IPS-NIHi11 (cell line): ENCODE results near the gene ETNK2.

Experiments used
- DNase-seq: peaks from one replicate; pipeline ENCODE4 v3.0.0; 2012; ENCODE audit warnings: mixed read lengths, low spot score

The ETNK2 gene

DNA sequence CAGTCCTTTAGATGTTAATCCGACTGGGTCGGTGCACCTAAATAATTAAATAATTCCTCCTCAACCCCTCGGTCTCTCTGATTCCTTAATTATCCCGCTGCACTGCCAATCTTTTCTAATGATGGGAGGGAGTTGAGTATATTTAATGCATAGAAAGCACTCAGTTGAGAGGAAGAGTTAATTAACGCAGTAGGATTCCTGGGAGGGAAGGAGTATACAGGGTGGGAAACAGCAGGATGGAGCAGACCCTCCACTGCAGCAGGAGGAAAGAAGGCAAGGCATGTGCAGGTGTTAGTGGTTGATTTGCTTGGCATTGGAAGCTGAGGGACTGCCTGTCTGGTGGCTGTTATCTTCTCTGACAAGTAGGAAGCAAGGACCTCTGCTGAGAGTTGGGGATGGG lies 24.2 kb upstream of the ETNK2 start:
- no peak for DNase-seq

DNA sequence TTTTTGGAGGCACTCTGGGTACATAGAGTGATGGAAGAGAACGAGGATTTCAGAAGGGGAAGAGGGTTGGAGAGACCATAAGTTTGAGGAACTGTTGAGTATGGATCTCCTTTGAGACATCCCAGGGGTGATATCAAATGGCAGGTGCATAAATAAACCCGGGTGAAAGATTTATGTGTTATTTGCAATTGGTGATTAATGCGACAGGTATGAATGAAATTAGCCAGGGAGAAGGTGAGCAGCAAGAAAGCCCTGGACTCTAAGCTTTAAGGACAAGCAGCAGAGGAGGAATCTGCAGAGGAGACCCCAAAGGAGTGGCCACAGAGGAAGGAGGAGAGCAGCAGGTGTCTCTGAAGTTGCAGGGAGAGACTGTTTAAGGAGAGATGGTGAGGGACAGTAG lies 23.1 kb upstream of the ETNK2 start:
- no peak for DNase-seq

DNA sequence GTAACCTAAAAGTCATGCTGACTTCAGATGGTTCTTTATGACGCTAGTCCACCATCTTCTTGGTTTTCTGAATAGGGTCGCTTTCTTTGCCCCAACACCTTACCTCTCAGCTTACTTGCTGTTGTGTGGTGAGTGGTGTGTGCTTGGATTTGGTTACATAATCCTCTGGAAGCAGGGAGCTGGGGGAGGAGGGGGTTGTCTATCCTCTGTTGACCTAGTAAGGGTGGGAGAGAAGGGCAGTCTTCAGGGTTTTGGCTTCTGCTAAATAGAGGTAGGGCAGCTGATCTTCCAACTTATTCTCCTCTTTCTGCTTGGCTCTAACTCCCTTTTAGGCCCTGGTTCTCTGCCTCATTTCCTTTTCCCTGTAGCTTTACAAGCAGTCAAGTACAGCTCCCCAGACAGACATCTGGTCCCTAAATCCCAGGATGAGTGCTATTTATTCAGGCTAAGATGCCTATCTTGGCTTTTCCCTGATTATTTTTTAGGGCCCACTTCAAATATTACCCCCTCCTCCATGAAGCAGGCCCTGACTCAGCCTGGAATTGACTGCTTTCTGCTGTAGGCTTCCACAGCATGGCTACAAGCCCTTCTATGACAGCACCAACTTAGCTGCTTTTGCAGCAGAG lies 20.7 kb upstream of the ETNK2 start:
- no peak for DNase-seq

DNA sequence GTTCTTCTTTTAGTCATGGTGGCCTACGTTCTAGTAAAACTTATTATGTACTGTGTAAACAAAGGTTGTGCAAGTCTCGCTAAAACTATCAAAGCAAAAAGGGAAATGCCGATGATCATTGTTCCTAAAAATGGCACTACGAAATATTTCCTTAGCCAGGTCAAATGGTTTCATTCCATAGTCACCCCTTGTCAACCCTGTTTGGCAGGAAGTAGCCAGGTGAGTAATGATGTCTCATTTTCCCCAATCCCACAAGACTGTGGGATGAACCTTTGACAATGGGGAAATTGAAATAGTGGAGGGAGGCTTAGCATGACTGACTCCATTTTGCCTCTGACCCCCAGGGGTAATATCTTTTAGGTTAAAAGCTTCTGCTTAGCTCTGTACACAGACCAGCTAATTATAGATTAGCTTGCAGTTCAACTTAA lies 19.9 kb upstream of the ETNK2 start:
- DNase-seq: no peak

DNA sequence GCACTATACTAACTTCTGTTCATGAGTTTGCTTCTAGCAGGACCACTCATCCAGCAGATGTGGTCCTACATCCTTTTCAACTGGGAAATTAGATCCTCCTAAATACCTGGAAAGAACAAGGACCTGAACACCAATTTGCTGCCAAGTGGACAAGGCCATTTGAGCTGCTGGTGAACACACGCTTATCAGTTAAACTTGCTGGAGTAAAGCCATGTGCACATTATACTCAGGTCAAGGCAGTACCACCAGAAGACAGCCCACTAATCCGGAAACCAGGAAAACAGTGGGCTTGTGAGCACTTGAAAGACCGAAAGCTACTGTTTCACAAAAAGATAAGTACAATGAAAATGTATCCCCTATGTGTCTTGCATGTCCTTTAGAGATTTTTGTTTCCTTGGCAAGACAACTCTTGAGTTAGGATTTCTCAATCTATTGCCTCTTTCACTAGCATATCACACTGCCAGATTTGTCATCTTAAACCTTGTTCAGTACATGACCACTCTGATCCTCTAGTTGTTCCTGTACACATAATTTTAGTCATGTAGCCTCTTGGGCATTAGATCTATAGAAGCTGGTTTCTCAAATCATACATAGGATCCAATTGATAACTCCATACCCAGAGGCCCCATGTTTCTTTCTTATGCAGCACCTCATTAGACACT lies 18.8 kb upstream of the ETNK2 start:
- no peak for DNase-seq

DNA sequence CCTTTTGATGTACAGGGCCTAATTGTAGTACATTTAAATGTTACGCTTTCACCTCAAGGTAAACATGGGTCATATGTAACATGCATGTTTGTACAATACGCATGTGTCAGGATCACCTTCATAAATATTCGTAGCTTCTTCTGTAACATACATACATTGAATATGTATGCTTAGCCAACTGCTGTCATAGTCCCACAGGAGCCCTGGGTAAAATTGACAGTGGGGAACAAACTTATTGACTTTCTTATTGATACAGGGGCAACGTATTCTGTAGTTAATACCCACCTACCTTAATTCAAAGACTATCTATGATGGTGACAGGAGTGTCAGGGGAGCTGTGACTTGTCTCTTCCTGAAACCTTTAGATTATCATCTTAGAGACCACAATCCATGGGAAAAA lies 18.0 kb upstream of the ETNK2 start:
- no peak for DNase-seq

DNA sequence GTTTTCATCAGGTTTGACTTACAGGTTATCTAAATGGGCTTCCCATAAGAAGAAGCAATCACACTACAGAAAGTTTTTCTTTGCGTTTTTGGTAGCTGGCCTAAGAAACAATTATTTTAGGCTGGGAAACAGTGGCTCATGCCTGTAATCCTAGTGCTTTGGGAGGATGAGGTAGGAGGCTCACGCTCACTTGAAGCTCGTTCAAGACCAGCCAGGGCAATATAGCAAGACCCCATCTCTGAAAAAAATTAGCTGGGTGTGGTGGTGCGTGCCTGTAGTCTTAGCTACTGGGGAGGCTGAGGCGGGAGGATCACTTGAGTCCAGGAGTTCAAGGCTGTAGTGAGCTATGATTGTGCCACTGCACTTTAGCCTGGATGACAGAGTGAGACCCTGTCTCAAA lies 15.9 kb upstream of the ETNK2 start:
- DNase-seq: no peak

DNA sequence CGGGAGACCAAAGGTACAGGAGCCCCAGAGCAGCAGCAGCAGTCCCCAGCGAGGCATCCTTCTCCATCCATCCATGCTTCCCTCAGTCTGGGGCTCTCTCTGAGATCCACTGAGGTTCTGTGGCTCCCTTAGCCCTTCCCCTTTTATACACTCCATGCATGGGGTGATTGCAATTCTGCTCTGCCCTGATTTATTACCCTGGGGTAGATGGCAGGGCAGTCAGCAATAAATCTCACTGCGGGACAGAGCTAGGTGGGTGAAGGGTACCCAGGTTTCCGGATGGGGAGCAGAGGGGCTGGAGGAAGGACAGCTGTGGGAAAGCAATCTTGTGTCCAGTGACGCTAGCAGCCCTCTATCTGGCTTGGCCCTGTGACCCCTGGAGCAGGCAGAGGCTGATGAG lies 14.4 kb upstream of the ETNK2 start, which contains the start of gene REN:
TSS of gene REN (minus strand) at position 119 of the 400 bp plus-strand sequence. CDS start at position 75, 44 bp downstream.
- DNase-seq: no peak

DNA sequence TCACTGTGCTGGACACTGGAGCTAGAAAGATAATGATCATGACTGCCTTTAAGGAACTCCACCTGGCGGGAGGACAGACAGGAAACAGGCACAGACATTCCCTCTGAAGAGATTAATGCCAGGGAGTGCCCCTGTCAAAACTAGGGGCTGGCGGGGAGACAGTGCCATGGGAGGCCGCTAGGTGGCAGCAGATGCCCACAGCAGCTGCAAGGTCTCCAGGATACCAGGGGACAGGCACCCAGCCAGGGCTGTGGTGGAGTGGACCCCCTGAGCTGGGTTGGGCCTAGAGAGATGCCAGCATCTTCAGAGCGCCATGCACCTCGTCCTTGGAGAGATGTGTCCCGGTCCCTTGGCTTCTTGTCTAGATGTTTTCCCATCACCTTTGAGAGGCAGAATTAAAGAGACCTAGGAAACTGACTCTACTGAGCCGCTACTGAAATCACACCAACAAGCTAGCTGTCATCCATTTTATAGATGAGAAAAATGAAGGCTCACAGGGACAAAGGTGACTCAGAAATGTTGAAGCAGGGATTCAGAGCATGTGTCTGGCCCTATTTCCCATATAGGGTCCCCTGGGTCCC lies 10.7 kb upstream of the ETNK2 start:
- peak; percentile 94 for DNase-seq

DNA sequence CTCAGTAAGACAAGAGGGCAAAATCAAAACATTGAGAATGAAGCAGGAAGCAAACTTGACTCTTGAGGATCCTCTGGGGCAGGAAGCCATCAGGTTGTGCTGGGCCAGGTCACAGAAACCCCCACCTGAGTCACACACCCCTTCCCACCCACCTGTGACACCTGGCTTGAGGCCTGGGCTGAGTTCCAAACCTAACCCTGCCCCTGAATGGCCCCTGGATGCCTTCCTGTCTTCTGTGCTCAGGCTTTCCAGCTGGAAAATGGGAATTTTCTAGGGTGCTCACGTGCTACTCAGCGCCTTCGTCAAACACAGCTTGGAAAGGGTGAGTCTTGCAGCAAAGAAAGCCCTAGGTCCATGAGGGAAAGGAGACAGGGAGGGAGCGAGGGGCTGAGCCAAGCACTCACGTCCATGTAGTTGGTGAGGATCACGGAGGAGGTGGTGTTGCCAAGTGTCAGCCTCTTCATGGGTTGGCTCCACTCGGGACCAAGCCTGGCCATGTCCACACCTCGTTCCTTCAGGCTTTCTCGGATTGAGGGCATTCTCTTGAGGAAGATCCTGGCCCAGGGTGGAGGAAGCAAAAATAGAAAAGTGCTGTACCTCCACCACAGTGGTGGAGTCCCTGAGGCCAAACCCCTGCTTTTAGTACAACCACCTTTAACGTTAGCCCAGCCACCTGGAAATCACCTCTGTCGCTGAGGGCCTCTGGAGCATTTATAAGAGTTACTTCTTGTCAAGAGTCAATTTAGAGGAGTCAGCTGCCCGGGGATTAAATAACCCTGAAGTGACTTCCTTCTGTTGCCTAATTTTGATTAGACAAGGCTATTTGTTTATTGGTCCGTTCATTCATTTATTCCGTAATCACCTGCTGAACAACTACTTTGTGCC lies 10.0 kb upstream of the ETNK2 start:
- no peak for DNase-seq

DNA sequence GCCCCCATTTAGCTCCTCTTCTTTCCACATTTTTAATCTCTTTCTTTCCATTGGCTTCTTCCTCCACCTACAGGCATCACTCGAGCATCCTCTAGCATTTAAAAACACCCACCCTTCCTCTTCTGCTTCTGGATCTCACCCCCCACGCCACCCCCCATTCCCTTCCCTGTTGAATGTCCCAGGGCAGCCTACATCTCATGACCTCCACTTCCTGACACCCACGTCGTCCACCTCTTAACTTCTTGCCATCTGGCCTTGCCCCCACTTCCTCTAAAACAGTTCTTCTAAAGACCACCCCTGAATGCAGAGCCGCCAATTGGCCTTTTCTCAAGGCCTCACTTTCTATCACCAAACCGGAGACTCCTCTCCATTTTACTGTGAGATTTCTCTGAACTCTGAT lies 6.1 kb upstream of the ETNK2 start:
- DNase-seq: no peak

DNA sequence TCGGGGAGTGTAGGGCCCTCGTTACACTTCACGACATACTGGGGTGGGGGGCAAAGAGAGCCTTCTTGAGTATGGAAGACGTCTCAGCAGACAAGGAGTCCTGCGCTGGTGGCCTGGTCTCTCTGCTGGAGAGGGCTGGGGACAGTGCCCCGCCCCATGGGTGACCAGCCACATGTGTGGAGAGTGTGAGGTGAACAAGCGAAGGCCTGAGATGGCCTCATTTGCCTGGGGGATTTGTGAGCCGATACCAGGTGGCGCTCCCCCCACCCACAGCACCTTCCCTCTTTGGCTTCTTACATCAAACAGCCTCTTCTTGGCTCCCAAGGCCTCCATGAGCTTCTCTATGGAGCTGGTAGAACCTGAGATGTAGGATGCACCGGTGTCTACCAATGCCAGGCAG lies 4.0 kb upstream of the ETNK2 start:
- no peak for DNase-seq

DNA sequence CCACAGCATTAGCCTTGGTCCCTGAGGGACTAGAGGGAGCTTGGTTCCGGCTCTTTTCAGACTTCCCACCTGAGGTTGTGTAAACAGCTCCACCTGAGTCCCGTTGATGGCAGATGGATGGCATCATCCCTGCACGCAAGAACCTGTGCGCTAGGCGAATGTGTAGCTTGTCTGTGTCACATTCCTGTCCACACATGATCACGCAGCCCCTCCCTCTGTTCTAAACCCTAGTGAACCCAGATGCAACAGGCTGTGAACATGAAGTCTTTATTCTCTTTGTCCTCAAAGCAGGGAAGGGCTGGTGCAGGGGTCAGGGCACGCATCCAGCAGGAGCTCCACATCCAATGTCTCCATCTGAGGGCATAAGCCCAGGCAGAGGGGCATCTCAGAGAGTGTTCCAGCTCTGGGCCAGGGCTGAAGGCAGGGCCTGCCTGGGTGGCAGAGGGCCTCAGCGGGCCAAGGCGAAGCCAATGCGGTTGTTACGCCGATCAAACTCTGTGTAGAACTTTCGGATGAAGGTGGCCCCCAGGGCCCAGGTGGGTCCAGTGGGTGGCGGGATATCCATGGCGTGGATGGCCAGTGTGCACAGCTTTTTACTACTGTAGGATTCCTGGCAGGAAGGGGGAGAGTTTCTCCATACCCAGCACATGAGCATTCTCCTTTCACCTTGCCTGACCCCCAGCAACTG lies 2.9 kb upstream of the ETNK2 start:
- DNase-seq: no peak

DNA sequence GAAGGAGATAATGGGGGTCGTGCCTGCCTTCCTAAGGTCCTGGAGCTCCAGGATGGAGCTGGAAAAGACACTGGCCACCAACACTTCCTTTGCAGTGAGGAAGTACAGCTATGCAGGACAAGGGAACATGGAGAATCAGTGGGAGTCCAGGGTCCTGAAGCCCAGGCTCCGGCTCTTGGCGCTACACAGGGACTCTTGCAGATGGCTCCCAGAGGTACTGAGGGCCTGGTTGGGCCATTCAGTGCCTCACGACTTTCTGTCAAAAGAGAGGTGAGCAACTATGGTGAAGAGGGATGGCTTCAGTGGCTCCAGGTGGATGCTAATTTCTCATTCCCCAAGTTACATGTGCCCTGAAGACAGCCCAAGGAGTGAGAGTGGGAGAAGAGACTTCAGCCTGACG lies 1.8 kb upstream of the ETNK2 start:
- no peak for DNase-seq

DNA sequence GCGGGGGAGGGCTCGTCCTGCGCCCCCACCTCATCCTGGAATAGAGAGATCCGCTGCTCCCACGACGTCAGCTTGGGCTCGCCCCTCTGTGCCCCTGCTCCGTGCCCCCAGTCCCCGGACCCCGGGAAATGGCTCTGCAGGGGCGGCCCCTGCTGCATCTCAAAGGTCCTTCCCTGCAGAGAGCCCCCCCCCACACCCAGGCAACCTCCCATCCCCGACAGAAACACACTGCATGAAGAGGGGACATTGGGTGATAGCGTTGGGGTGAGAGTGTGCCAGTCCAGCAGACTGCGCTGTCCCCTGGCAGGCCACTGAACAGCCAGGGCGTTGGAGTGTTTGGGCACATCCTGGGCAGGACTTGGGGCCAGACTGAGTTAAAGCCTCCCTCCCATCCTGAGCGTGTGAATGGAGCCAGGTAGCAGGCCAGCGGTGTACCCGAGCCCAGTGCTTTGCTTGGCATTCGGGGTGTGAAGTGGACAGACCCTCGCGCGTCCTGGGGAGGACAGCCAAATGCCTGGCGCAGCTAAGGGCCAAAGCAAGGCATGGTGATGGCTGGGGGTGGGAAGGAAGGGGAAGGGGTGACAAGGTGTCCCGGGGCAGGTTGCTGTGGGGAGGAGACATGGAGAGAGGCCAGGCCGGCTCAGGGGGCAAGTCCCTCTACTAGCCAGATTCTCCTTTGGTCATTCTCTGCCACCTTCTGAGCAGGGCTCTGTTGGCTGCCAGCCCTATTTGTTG lies 633 bp upstream of the ETNK2 start:
- DNase-seq: no peak

DNA sequence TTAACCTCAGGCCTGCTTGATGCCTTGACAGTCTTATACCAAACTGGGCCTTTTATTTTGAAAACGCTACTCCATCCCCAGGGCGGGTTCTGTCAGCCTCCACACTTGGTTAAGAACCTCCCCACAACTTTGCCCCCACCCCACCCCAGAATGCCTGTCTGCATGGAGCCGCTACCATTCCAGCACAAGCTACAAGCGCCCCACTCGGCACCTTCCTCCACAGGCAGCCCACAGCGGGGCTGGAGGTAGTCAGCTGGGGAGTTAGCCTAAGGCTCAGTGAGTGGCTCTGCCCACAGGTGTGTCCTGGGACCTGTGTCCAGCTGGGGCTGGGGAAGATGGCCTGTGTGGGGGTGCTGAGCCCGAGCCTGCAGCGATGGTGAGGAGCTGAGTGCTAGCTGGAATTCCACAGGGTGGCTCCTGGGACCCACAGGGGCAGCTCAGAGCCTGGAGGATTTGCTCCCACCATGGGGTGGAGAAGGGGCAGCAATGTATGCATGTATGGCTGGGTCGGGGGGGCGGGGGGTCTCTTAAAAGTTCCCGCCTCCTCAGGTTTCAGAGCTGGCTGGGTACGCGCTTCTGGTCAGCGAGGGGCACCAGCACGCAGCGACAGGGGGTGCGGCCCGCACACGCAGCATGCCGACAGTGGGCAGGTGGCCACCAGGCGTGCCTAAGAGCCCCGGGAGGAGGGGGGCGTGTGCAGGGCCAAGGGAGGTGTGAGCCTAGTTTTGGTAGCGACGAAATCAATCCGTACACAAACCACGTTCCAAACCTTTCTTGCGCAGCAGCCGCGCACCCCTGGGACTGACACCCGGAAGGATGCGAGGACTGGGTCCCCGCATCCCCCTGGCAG lies 917 bp downstream of the ETNK2 start:
- peak; percentile 44 for DNase-seq

DNA sequence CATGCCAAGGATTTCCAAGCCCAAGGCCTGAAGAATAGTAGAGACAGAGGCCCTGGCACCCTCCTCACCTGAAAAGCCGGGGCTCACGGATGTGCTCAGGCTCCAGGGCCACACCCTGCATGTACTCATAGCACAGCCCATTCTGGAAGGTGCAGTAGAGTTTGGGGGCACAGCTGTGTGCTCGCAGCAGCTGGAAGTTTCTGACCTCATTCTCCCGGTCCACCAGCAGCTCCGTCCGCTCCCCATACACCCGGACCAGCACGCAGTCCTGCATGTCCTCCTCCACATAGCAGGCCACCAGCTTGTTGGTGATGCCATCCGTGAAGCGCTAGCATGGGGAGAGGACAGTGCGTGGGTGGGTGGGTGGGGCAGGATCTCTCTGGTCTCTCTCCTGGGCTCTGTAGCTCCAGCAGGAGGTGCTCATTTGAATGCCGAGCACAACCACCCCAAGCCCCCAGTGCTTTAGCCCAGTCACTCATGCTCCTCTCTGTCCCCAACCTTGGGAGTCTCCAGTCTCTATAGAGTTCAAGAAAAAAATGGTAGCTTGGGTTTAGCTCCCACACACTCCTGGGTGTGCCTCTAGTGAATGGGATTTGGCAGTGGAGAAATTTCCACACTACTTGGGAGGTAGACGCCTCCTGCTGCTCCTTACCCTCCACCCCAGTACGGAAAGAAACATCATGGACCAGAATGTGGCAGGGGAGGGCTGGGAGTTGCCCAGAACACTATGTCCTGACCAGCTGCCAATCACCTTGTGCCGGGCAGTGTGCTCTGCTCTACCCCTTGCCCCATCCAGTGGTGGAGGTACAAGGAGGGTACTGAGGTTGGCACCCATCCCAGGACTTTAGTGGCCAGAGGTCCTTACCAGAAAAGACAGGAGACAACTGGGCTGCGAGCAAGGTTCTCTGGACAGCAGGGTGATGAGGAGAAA lies 1.9 kb downstream of the ETNK2 start:
- DNase-seq: no peak

DNA sequence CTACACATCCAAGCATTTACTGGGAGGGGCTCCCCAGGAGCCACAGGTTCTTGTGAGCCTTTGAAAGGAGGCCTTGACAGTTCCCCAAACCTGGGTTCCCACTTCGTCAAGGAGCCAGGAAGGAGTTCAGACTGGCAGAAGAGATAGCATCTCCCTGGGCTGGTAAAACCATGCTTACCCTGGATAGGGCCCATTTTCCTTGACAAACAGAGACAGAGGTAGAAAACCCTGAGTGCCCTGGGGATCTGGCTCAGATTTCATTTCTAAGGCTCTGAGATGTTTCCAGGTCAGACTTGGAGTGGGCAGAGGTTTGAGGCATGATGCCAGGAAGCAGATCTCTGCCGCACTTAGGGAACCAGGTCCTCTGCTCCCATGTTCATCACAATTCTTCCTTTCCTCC lies 2.7 kb downstream of the ETNK2 start:
- DNase-seq: no peak
